GM19455 (cell line): ENCODE results near the gene IRF2BPL.

Source experiments
- ATAC-seq: cut with Tn5 transposase; IDR thresholded peaks from one replicate; pipeline ENCODE4 v1.9.1; 2021; ENCODE audit not compliant: unreplicated experiment

Gene IRF2BPL

GRCh38 chr14:77014004-77014604 is 14.4 kb downstream of the IRF2BPL start:
- no peak for ATAC-seq

- no peak for ATAC-seq
These were observed 16.2 kb downstream of the IRF2BPL start for GRCh38 chr14:77012193-77012765.

- no peak for ATAC-seq
These were observed 17.3 kb downstream of the IRF2BPL start for GRCh38 chr14:77011245-77011644.

GRCh38 chr14:77009014-77009413 is 19.5 kb downstream of the IRF2BPL start:
- ATAC-seq: no peak

GRCh38 chr14:77008541-77008940 is 20.0 kb downstream of the IRF2BPL start:
- no peak for ATAC-seq

GRCh38 chr14:77007975-77008421 is 20.5 kb downstream of the IRF2BPL start:
- ATAC-seq: no peak

GRCh38 chr14:77007183-77007974 is 21.1 kb downstream of the IRF2BPL start:
- ATAC-seq: no peak

GRCh38 chr14:77006132-77006531 is 22.4 kb downstream of the IRF2BPL start:
- no peak for ATAC-seq

- no peak for ATAC-seq
These were observed 22.9 kb downstream of the IRF2BPL start for GRCh38 chr14:77005559-77005958.

GRCh38 chr14:77004711-77005460 is 23.6 kb downstream of the IRF2BPL start:
- ATAC-seq: no peak

- ATAC-seq: no peak
These were observed 24.4 kb downstream of the IRF2BPL start for GRCh38 chr14:77003960-77004710.

GRCh38 chr14:77002889-77003288 is 25.6 kb downstream of the IRF2BPL start:
- no peak for ATAC-seq

GRCh38 chr14:77002335-77002734 is 26.2 kb downstream of the IRF2BPL start:
- ATAC-seq: no peak

GRCh38 chr14:77000340-77001270 is 27.9 kb downstream of the IRF2BPL start:
- no peak for ATAC-seq

- ATAC-seq: no peak
These were observed 29.6 kb downstream of the IRF2BPL start for GRCh38 chr14:76998910-76999309.

GRCh38 chr14:76997257-76997970 is 31.1 kb downstream of the IRF2BPL start:
- ATAC-seq: no peak

- no peak for ATAC-seq
These were observed 31.9 kb downstream of the IRF2BPL start for GRCh38 chr14:76996563-76997146.

- ATAC-seq: no peak
These were observed 33.1 kb downstream of the IRF2BPL start for GRCh38 chr14:76995279-76996035.
